Measurements from ENCODE around the gene CHD9. TPM values are rescaled to one million over a fixed set of nuclear protein-coding genes. Genes with fewer than 3 reads are reported as not detected.

Gene CHD9
- total and polyA plus RNA-seq, 9 of the 15 experiments (the other 6 are each of a cell fraction or from before 2014, with no cell fraction given): 29.0 to 69.3 (median 40.6) TPM

- TF ChIP-seq TBP (optimal IDR thresholded peaks at IDR 0.05; ENCODE audit: low read depth, low read length): no peak
Measured at GRCh38 chr16:53115773-53116172, 61.0 kb downstream of the CHD9 start (continued).

DNA sequence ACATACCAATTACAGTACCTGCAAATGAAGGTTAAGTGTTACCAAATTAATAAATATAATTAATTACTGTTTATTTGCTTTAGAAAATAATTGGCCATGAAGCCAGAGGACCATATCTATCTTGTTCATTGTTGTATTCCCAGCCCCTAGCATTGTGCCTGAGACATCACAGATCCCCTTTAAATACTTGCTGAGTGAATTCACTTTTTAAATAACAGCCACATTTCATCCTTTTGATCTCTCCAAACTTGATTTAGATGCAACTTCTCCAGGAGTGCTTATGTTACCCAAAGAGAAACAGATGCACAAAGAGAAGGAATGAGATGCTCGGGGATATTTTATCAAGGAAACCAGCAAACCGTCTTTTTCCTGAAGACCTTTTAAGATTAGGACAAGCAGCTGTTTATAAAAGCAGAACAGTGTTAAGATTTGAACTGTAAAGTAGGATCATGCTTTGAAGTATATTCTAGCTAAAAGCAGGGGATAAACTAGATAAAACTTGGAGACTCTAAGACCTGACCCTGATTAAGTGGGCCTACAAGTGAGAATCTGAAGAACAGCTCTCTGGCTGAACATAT, 66.3 kb downstream of the CHD9 start:
- intact Hi-C loops (cut with micrococcal nuclease): no loop called here
- H3K9me3 ChIP-seq (replicated peaks; ENCODE audit: control insufficient read depth, insufficient read depth, low read depth, low read length): no peaks in the 10 kb centered on the region
- H3K9ac ChIP-seq (ENCODE audit: insufficient read depth in 1 of 2, low read depth in 2 of 2, low read length in 2 of 2): no peak overlapping the region
- FAIRE-seq (peak; percentile 54), ATAC-seq (no peak), DNase-seq (ENCODE audit: extremely low read depth in 1 of 4, low spot score in 3 of 4) (no peak)
- peaks cover 14% of the 10 kb centered on the region; the same call in 1 of the 3 replicates for H3K79me2 ChIP-seq (ENCODE audit: control insufficient read depth, insufficient read depth, low read length)
- peaks cover 12% of the 10 kb centered on the region; the same call in 2 of the 3 replicates for H3K36me3 ChIP-seq (ENCODE audit: control insufficient read depth, insufficient read depth, low read length)
- POLR2A ChIA-PET: interaction anchor here (0.6 to 1.0 kb wide), 2 partner anchors 9 kb away, joined by 3 read pairs; no protein-coding TSS in a partner anchor
- 57% methylated on average over 2 of the region's 2 CpGs for WGBS (ENCODE audit: insufficient coverage, low coverage, missing lambda C conversion rate)
- no peak overlapping the region for H3K4me2 ChIP-seq (ENCODE audit: insufficient read depth, low read length)
- H3K4me1 ChIP-seq (replicated peaks in 1 of 2; ENCODE audit: control insufficient read depth in 2 of 2, insufficient read depth in 2 of 2, low read length in 2 of 2): no peaks in the 10 kb centered on the region
- H4K20me1 ChIP-seq (replicated peaks; ENCODE audit: control insufficient read depth, insufficient read depth, low read length): no peaks in the 10 kb centered on the region
- H3K9me1 ChIP-seq (ENCODE audit: control insufficient read depth, insufficient read depth, low read length): no peaks in the 10 kb centered on the region
- H3K27ac ChIP-seq (ENCODE audit: extremely low read depth, low read depth, low read length): no peak overlapping the region; the same call in 2 of the 3 replicates
- in situ Hi-C loops (cut with MboI): no loop called here
- no peak overlapping the region for H2AFZ ChIP-seq (ENCODE audit: low read depth, low read length)
- CTCF ChIA-PET (ENCODE audit: low intra/inter-chr PET ratio): no interaction called here
- H3K4me3 ChIP-seq: no peak overlapping the region
- H3K27me3 ChIP-seq (ENCODE audit: control insufficient read depth in 2 of 2, insufficient read depth in 2 of 2, low read length in 2 of 2): no peaks in the 10 kb centered on the region
- no TSS peak for BruUV-seq (replicated peaks)
- TF ChIP-seq ZFPM2 (CRISPR knock-in tag; IDR thresholded peaks at IDR 0.05) (no peak), HSF4 (CRISPR knock-in tag; IDR thresholded peaks at IDR 0.05; ENCODE audit: borderline replicate concordance) (no peak), CREM (IDR thresholded peaks at IDR 0.05; ENCODE audit: low read depth) (no peak), ZNF354B (CRISPR knock-in tag; IDR thresholded peaks at IDR 0.05) (no peak), SLC30A9 (CRISPR knock-in tag; IDR thresholded peaks at IDR 0.05) (no peak), PTTG1 (tag; IDR thresholded peaks at IDR 0.05; ENCODE audit: low read depth) (no peak), ZNF583 (CRISPR knock-in tag; IDR thresholded peaks at IDR 0.05) (no peak), MTA3 (IDR thresholded peaks at IDR 0.05; ENCODE audit: borderline replicate concordance) (no peak), PATZ1 (CRISPR knock-in tag; IDR thresholded peaks at IDR 0.05; ENCODE audit: borderline replicate concordance) (no peak), OTX1 (CRISPR knock-in tag; IDR thresholded peaks at IDR 0.05) (no peak), ZNF316 (IDR thresholded peaks at IDR 0.05) (no peak), FOXK2 (conservative IDR thresholded peaks at IDR 0.05 in 1 of 2, IDR thresholded peaks at IDR 0.05 in 1 of 2; ENCODE audit: low read depth in 2 of 2) (no peak)
- TF ChIP-seq, protein P1, sequence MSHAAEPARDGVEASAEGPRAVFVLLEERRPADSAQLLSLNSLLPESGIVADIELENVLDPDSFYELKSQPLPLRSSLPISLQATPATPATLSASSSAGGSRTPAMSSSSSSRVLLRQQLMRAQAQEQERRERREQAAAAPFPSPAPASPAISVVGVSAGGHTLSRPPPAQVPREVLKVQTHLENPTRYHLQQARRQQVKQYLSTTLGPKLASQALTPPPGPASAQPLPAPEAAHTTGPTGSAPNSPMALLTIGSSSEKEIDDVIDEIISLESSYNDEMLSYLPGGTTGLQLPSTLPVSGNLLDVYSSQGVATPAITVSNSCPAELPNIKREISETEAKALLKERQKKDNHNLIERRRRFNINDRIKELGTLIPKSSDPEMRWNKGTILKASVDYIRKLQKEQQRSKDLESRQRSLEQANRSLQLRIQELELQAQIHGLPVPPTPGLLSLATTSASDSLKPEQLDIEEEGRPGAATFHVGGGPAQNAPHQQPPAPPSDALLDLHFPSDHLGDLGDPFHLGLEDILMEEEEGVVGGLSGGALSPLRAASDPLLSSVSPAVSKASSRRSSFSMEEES (CRISPR knock-in tag; IDR thresholded peaks at IDR 0.05): no peak
- TF ChIP-seq, protein P2, sequence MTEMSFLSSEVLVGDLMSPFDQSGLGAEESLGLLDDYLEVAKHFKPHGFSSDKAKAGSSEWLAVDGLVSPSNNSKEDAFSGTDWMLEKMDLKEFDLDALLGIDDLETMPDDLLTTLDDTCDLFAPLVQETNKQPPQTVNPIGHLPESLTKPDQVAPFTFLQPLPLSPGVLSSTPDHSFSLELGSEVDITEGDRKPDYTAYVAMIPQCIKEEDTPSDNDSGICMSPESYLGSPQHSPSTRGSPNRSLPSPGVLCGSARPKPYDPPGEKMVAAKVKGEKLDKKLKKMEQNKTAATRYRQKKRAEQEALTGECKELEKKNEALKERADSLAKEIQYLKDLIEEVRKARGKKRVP (CRISPR knock-in tag; IDR thresholded peaks at IDR 0.05): no peak
